ENCODE data around the gene CDCA4. TPM values are rescaled to one million over a fixed set of nuclear protein-coding genes. Genes with fewer than 3 reads are reported as not detected.
A peak's percentile ranks its signal among the peaks of the same experiment; 100 is the strongest.

Gene CDCA4
- total and polyA plus RNA-seq, 3 donors from 2014 or later: 18.3 to 27.5 (median 26.2) TPM

GRCh38 chr14:105045710-105046326, 24.9 kb upstream of the CDCA4 start:
- DNase-seq: peak; percentile 92
- WGBS, 2 donors: 5 to 23% methylated on average over 9 to 42 of the region's 42 CpGs
- H3K27me3 ChIP-seq: no peaks in the 10 kb centered on the region
- no peaks in the 10 kb centered on the region for H3K9me3 ChIP-seq
- peak overlapping the region in 1 of 2 donors; percentile 17 for H3K4me3 ChIP-seq
- intact Hi-C loops (cut with DNase I; ENCODE audit: low total_unique reads): loop anchor here (10.0 kb wide), 2 partner anchors 151 to 281 kb away; no protein-coding TSS in a partner anchor
- no peak overlapping the region for H3K27ac ChIP-seq
- no peaks in the 10 kb centered on the region for H3K4me1 ChIP-seq
- TF ChIP-seq POLR2A (IDR thresholded peaks at IDR 0.05) (no peak), CTCF (IDR thresholded peaks at IDR 0.05) (peak; percentile 99 to 100 (median 100))
- H3K36me3 ChIP-seq (ENCODE audit: low read depth, missing control alignments): no peaks in the 10 kb centered on the region

GRCh38 chr14:105043641-105044040, 22.8 kb upstream of the CDCA4 start:
- no peak for TF ChIP-seq CTCF (IDR thresholded peaks at IDR 0.05)
- no peak for TF ChIP-seq POLR2A (IDR thresholded peaks at IDR 0.05)
- H3K27me3 ChIP-seq: no peaks in the 10 kb centered on the region
- intact Hi-C loops (cut with DNase I; ENCODE audit: low total_unique reads): loop anchor here (10.0 kb wide), 2 partner anchors 149 to 279 kb away; no protein-coding TSS in a partner anchor
- no peaks in the 10 kb centered on the region for H3K9me3 ChIP-seq
- H3K36me3 ChIP-seq (ENCODE audit: low read depth, missing control alignments): no peaks in the 10 kb centered on the region
- no peak for DNase-seq
- no peaks in the 10 kb centered on the region for H3K4me1 ChIP-seq
- H3K4me3 ChIP-seq: no peak overlapping the region
- no peak overlapping the region for H3K27ac ChIP-seq
- 73 to 77% methylated on average over 7 of the region's 7 CpGs for WGBS, 2 donors

GRCh38 chr14:105042813-105043212, 21.9 kb upstream of the CDCA4 start:
- intact Hi-C loops (cut with DNase I; ENCODE audit: low total_unique reads): loop anchor here (10.0 kb wide), 2 partner anchors 148 to 278 kb away; no protein-coding TSS in a partner anchor
- Histone ChIP-seq H3K9me3 (no peaks in the 10 kb centered on the region), H3K27me3 (no peaks in the 10 kb centered on the region), H3K36me3 (ENCODE audit: low read depth, missing control alignments) (no peaks in the 10 kb centered on the region), H3K4me3 (no peak overlapping the region), H3K4me1 (no peaks in the 10 kb centered on the region), H3K27ac (no peak overlapping the region)
- TF ChIP-seq CTCF (IDR thresholded peaks at IDR 0.05) (no peak), POLR2A (IDR thresholded peaks at IDR 0.05) (no peak)
- no peak for DNase-seq
- 89 to 91% methylated on average over 17 of the region's 17 CpGs for WGBS, 2 donors

GRCh38 chr14:105041841-105042765, 21.2 kb upstream of the CDCA4 start:
- WGBS, 2 donors: 84 to 85% methylated on average over 26 to 28 of the region's 28 CpGs

More at GRCh38 chr14:105041841-105042765, 21.2 kb upstream of the CDCA4 start:
- no peaks in the 10 kb centered on the region for H3K9me3 ChIP-seq
- no peaks in the 10 kb centered on the region for H3K36me3 ChIP-seq (ENCODE audit: low read depth, missing control alignments)
- intact Hi-C loops (cut with DNase I; ENCODE audit: low total_unique reads): loop anchor here (10.0 kb wide), 2 partner anchors 147 to 277 kb away; no protein-coding TSS in a partner anchor
- H3K4me1 ChIP-seq: no peaks in the 10 kb centered on the region
- DNase-seq: no peak
- H3K27me3 ChIP-seq: no peaks in the 10 kb centered on the region
- H3K4me3 ChIP-seq: no peak overlapping the region
- no peak for TF ChIP-seq CTCF (IDR thresholded peaks at IDR 0.05)
- TF ChIP-seq POLR2A (IDR thresholded peaks at IDR 0.05): no peak
- no peak overlapping the region for H3K27ac ChIP-seq

Data from testis (tissue), 3 donors.